HUES48 (cell line): ENCODE data around the gene UGT1A10.

Experiments used
- H3K27ac ChIP-seq: one replicate; pipeline ENCODE4 v1.7.0; 2013; ENCODE audit warnings: low read depth, low read length, inconsistent platforms
- H3K27me3 ChIP-seq: 2 replicates; pipeline ENCODE4 v1.6.1; 2013; ENCODE audit warnings: mild to moderate bottlenecking, low read length; ENCODE audit not compliant: control insufficient read depth, insufficient read depth
- H3K36me3 ChIP-seq: 2 replicates; pipeline ENCODE4 v1.6.1; 2013; ENCODE audit warnings: low read length; ENCODE audit not compliant: control insufficient read depth, insufficient read depth
- H3K4me1 ChIP-seq: 2 replicates; pipeline ENCODE4 v1.6.1; 2013; ENCODE audit warnings: mild to moderate bottlenecking, low read length; ENCODE audit not compliant: control insufficient read depth, insufficient read depth
- H3K4me3 ChIP-seq: 2 replicates; pipeline ENCODE4 v1.5.1; 2013; ENCODE audit warnings: mild to moderate bottlenecking, low read depth, low read length
- H3K9ac ChIP-seq: 2 replicates; pipeline ENCODE4 v1.6.1; 2013; ENCODE audit warnings: mild to moderate bottlenecking, low read depth, low read length, moderate library complexity
- H3K9me3 ChIP-seq: 2 replicates; pipeline ENCODE4 v1.6.1; 2013; ENCODE audit warnings: low read length; ENCODE audit not compliant: control insufficient read depth, insufficient read depth

The UGT1A10 gene

DNA sequence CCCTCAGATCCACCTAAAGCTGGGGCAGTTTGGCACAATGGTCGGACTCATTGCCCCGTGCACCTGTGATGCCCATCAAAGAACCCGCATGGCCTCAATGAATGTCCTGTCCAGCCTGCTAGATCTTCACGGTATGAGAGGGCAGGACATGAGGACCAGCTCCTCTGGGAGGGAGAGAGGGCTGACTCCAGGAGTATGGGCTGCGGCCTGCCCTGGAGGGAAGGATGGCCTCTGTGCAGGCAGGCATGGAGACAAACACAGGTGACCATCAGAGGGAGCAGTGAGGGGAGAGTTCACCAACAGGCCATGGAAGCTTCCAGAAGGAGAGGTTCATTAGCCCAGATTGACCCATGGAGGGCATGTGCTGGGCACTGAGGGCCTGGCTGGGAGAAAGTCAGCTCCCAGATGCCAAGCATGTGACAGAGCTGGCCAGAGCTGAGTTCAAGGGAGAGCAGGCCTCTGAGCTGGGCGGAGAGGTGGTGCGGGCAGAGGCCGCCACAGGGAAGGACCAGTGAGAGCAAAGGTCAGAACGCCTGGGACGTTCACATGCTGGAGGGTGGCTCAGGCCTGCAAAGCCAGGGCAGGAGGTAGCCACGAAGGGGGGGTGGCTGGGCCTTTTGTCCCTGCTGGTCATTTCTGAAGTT lies 181.9 kb downstream of the UGT1A10 start:
- Histone ChIP-seq H3K36me3 (no peaks in the 10 kb centered on the region), H3K4me3 (no peak overlapping the region), H3K27ac (no peak overlapping the region), H3K9ac (no peak overlapping the region), H3K4me1 (no peaks in the 10 kb centered on the region), H3K9me3 (no peaks in the 10 kb centered on the region), H3K27me3 (no peaks in the 10 kb centered on the region)

DNA sequence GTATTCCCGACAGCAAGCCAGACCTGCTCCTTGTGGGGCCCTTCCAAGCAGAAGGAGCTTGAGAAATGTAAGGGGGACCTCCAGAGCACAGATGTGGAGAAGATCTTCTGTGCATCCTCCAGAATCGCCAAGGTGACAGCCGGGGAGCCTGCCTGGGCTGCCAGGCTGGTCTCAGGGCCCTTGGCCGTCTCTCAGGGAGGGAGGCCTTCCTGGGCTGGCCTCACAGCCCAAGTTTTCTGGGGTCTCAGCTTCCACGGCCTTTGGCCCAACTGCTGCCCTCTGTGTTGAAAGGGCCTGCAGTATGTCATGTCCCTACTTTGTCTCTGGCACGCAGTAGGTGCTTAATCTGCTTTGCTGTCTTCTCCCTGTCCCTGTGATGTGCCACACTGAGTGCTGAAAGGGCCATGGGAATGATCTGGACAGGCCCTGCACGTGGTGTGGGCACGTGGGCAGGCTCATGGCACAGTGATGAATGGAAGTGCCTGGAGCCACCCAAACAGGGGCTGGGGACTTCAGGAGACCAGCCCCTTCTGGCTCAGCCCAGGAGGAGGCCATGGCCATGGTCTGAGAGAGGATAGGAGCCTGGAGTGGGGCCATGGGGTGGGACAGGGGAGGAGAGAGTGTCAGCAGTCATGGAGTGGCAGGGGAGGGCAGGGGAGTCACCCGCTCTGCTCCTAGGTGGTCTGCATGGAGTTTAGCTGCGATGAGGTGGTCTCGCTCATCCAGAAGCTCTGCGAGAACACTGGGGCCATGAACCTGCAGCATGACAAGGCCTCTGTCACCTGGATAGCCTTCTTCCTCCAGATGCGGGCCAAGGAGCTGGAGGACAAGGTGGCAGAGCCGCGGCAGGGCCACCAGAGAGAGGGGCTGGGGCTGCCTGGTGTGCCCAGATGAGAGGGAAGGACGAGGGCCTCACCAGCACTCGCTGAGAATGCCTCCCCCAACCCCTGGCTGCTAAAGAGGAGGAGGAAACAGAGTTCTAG lies 182.7 kb downstream of the UGT1A10 start:
- Histone ChIP-seq H3K9me3 (no peaks in the 10 kb centered on the region), H3K9ac (no peak overlapping the region), H3K4me3 (no peak overlapping the region), H3K27ac (no peak overlapping the region), H3K4me1 (no peaks in the 10 kb centered on the region), H3K27me3 (no peaks in the 10 kb centered on the region), H3K36me3 (no peaks in the 10 kb centered on the region)

DNA sequence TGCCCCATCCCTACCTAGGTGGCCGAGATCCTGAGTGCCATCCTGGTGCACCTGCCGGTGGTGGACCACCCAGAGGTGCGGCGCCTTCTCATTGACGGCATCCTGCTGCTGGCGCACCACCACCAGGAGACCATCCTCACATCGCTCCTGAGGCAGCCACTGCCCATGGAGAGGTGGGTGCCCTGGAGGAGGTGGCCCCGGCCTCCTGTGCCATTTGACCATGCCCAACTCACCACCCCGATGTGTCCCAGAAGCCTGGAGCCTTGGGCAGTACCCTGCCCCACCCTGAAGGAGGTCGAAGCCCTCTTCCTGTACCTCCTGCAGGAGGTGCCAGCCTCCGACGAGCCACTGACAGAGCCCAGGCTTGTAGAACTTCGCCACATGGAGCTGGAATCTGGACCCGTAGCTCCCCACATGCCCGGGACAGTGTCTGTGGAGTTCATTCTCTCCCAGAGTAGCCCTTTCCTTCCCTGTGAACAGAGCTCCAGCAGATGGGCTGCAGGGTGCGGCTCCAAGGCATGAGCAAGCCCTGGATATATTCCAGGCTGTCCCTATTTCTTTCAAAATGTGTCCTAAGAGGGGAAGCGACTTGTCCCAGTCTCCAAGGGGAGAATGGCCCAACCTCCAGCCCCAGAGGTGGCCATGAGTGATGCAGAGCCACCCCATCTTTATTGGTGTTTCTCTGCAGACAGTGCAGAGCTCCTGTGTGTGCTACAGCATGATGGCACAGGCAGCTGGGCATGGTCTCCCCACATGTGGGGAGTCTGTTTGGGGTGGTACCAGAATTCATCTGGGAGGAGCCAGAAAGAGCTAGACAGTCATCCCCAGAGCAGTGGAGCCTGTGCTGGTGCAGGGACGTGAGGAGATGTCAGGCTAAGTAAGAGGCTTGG lies 183.9 kb downstream of the UGT1A10 start:
- Histone ChIP-seq H3K27ac (no peak overlapping the region), H3K4me1 (no peaks in the 10 kb centered on the region), H3K9ac (no peak overlapping the region), H3K36me3 (no peaks in the 10 kb centered on the region), H3K27me3 (no peaks in the 10 kb centered on the region), H3K9me3 (no peaks in the 10 kb centered on the region), H3K4me3 (no peak overlapping the region)

DNA sequence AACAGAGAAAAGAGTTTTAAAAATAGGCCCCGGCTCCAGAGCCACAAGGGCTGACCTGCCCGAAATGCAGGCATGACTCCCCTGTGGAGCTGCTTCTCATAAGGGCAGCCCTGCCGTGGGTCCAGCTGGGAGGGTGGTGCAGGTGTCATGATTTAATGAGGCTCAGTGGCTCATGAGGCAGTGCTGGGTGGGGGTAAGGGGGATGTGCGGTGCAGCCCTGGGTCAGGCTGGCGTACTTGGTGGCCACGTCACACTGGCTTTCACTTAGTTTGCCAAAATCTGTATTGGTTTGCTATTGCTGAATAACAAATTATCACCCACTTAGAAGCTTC lies 184.5 kb downstream of the UGT1A10 start:
- no peaks in the 10 kb centered on the region for H3K4me1 ChIP-seq
- no peak overlapping the region for H3K27ac ChIP-seq
- no peaks in the 10 kb centered on the region for H3K9me3 ChIP-seq
- H3K36me3 ChIP-seq, result no peaks in the 10 kb centered on the region
- H3K27me3 ChIP-seq, result no peaks in the 10 kb centered on the region
- H3K9ac ChIP-seq, result no peak overlapping the region
- H3K4me3 ChIP-seq, result no peak overlapping the region

DNA sequence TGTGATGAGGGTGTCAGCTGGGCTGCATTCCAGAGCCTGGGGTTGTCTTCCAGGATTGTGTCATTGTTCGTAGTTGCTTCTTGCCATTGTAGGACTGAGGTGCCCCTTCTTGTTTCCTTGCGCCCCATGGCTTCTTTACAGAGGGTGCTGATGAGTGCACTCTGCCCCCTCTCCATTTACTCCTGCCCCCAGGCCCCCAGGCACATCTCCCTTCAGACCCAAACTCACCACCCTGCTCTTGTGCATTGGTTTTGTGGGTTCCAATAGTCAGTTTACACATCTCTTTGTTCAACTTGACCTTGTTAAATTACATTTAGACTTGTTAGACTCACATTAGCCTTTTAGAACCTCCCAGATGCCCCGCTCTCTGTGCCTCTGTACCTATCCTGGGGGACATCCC lies 184.9 kb downstream of the UGT1A10 start:
- no peaks in the 10 kb centered on the region for H3K27me3 ChIP-seq

DNA sequence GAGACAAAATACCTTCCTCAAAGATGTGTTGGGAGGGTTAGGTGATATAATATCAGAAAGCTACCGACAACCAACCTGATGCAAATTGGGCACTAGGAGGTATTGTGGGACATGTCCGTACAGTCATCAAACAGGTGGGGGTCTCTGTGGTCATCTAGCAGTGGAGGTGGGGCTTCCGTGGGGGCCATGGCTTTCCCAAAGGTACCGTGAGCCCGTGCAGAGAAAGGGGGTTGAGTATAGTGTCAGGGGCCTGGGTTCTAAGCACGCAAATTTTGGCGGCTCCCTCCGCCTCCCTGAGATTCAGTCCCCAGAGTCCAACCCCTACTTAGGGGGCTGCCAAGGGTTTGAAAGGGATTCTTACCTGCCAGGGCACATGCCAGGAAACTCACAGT lies 185.5 kb downstream of the UGT1A10 start:
- Histone ChIP-seq H3K4me3 (no peak overlapping the region), H3K27me3 (no peaks in the 10 kb centered on the region), H3K9me3 (no peaks in the 10 kb centered on the region), H3K9ac (no peak overlapping the region), H3K36me3 (no peaks in the 10 kb centered on the region), H3K27ac (no peak overlapping the region), H3K4me1 (no peaks in the 10 kb centered on the region)

More for the DNA sequence above, 184.9 kb downstream of the UGT1A10 start:
- no peak overlapping the region for H3K27ac ChIP-seq
- no peak overlapping the region for H3K4me3 ChIP-seq
- H3K9me3 ChIP-seq, result no peaks in the 10 kb centered on the region
- no peaks in the 10 kb centered on the region for H3K4me1 ChIP-seq
- no peak overlapping the region for H3K9ac ChIP-seq
- no peaks in the 10 kb centered on the region for H3K36me3 ChIP-seq

DNA sequence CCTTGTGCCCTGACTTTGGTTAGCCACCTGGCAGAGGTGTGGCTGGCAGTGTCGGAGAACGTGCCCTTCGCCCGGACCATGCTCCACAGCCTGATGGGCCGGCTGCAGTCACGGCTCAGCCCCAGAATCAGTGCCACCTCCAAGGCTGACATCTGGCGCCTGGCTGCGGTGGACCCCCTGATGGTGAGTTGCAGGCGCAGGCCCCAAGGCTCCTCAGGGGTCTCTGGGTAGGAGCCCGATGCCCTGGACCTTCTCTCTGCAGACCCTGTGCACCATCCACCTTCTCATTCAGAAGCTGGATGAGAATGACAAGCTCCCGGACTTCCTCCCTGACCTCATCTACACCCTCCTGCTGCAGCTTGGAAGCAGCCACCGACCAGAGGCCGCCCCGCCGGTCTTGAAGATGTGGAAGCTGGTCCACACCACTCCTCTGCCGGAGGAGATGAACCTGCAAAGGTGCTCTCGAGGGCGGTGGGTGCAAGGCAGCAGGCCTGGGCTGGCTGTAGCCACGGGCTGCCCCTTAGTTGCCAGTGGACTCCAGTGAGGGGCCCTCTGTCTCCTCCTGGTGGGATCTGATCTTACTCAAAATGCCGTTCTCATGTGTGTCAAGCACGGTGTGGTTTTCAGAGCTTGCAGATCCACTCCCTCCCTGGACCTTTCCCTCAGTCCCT lies 186.0 kb downstream of the UGT1A10 start:
- Histone ChIP-seq H3K36me3 (no peaks in the 10 kb centered on the region), H3K9ac (no peak overlapping the region), H3K9me3 (no peaks in the 10 kb centered on the region), H3K4me1 (no peaks in the 10 kb centered on the region), H3K27me3 (no peaks in the 10 kb centered on the region), H3K27ac (no peak overlapping the region), H3K4me3 (no peak overlapping the region)
